Stimulated activated CD4-positive, alpha-beta T cell treated with anti-CD3 and anti-CD28 coated beads, TNF-alpha, amount 100 ng/mL, for 1 hour (primary cell): ENCODE results near the gene MMP28.

Experiments
- DNase-seq, 3 donors: peaks; one replicate each; pipeline ENCODE4 v3.0.0-alpha.2; 2020; ENCODE audit warnings: low read depth in 3 of 3, low spot score in 1 of 3

Gene MMP28

DNA sequence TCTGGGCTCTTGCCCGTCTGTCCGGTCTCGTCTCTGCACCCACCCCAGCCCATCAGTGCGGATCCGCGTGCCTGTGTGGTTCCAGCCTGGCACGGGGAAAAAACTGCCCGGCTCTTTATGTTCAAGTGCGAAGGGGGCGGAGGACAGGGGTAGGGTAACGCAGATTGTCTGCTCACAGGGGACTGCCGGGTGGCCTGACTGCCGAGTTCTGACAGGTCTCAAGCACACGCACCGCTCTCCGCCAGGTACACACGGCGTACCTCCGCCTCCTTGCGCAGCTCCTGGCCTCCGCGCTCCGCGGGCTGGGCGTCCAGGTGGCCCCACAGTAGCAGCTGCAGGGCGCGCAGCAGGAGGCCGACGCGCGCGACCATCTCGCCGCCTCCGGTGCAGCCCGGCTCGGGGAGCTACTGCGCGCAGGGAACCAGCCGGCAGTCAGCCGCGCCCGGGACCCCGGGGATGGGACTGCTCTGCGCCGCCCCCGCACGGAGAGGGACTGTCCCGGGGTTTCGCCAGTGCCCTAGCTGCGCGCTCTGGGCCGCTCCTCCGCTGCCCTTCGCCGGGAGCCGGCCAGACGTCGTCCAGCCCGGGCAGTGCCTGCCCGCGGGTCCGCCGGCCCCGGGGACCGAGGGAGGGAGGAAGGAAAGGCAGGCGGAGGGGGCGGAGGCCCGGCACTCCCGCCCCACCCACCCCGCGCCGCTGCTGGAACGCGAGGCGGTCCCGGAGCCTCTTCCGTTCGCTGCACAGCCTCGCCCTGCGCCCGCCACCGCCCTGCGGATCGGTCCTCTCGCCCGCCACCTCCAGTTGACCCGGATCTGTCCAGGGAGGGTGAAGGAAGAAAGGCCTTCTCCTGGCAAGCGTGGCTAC lies at the start of gene MMP28:
MMP28 (minus strand) TSS at position 635 of the 864 bp plus-strand sequence; CDS start at position 371, 264 bp downstream.
- DNase-seq = peak in 1 of 3 donors; percentile 28

GRCh38 chr17:35844547-35844946 lies 49.1 kb upstream of the MMP28 start:
- no peak for DNase-seq

- DNase-seq = no peak
These were observed 48.3 kb upstream of the MMP28 start for GRCh38 chr17:35843698-35844097.

DNA sequence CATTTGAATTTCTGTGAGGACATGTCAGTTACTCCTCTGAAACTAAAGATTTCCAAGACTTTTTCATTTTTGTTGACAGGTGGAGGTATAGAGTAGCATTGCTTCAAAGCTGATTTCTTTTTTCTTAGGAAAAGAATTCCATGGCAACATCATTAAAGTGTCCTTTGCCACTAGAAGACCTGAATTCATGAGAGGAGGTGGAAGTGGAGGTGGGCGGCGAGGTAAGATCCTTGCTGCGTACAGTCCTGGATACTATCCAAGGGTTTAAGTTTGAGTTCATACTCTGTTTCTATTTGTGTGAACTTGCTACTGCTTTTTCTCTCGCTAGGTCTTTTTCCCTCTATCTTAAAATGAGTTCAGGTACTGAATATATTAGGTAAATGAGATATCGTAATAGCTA lies 46.8 kb upstream of the MMP28 start:
- DNase-seq = no peak

- DNase-seq = no peak
These were observed 46.1 kb upstream of the MMP28 start for GRCh38 chr17:35841505-35841904.

- DNase-seq = no peak
These were observed 45.7 kb upstream of the MMP28 start for GRCh38 chr17:35841101-35841500.

DNA sequence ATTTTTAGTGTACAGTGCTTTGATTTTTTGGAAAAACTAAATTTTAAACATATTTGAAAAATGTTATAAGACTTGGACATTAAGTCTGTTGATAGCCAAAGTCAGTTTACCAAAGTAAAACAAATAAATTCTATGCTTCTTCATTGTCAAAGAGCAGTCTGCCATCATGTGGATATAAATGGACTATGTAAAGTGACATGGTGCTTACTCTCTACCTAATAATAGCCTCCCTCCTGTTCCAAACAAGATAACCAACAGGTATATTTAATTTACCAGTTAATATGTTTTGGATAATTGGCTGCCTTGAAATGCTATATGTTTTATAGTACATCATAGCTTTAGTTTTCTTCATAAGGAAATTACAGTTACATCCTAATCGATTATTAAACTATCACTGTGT lies 29.8 kb upstream of the MMP28 start:
- DNase-seq = no peak

DNA sequence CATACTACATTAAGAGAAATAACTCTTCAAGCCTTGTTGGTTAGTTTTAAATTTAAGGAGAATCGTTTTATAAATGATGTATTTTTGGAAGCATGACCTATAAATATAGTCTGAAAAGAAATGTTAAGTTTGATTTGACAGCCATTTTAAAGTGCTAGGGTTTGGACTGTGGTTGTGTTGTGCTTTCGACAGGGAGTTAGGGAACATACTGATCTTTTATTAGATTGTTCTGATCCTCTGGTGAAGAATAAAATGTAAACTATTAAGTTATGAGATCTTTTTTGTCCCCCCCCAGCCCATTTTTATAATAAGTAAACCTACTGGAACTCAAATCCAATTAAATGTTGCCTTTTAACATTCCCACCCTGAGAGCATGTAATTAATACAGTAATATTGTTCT lies 25.9 kb upstream of the MMP28 start:
- no peak for DNase-seq

GRCh38 chr17:35819455-35819854 lies 24.0 kb upstream of the MMP28 start:
- DNase-seq = no peak

DNA sequence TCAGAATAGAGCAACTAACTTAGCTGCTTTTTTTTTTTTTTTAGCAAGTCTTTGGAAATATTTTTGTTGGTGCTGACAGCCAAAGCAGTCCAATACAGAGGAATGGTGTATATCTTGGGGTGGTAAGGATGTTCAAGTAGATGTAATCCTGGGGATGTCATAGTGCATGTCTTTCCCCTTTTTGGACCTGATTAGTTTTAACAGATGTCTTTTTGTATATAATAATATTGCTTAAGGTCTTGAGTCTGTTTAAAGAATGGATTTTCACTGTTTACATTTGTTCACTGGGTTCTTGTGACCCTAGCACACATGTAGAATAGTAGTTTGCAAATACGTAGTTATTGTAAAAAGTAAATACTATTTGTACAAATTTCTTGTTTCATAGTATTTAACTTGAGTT lies 21.8 kb upstream of the MMP28 start:
- no peak for DNase-seq

DNA sequence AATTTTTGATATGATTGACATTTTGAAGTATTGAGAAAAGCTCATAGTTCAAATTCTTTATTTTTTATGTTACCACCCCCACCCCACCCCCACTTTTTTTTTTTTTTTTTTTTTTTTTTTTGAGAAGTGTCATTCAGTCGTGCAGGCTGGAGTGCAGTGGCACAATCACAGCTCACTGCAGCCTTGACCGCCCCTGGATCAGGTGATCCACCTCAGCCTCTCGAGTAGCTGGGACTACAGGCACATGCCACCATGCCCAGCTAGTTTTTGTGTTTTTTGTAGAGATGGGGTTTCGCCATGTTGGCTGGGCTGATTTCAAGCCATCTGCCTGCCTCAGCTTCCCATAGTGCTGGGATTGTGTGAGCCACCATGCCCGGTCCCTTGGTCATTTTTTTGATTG lies 21.3 kb upstream of the MMP28 start:
- DNase-seq = no peak

GRCh38 chr17:35812456-35812855 lies 17.0 kb upstream of the MMP28 start:
- DNase-seq = no peak

DNA sequence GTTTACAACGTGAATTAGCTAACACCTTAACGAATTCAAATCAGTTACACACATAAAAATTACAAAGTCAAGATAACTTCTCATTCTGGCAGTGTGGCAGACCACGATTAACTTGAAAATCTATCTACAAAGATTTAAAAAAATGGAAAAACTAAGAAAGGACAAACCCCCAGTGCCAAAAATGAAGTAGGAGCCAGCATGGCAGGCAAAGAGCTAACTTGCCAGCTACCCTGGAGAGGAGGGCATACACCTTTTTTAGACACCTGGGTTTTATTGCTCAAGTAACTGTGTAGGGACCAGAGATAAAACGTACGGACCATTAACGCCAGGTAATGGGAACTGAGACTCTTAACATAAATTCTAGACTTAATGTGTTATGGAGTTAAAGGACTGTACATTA lies 16.3 kb upstream of the MMP28 start:
- DNase-seq = no peak

- DNase-seq = no peak
These were observed 14.5 kb upstream of the MMP28 start for GRCh38 chr17:35809855-35810461.

- peak; percentile 84 to 90 (median 89) for DNase-seq
These were observed 13.8 kb upstream of the MMP28 start, which contains the start of gene TAF15 for GRCh38 chr17:35808962-35809854. Gene TAF15 (plus strand): TSS chr17:35809484. CDS start chr17:35809570, 86 bp downstream.

- DNase-seq = no peak
These were observed 13.0 kb upstream of the MMP28 start for GRCh38 chr17:35808240-35808961.

DNA sequence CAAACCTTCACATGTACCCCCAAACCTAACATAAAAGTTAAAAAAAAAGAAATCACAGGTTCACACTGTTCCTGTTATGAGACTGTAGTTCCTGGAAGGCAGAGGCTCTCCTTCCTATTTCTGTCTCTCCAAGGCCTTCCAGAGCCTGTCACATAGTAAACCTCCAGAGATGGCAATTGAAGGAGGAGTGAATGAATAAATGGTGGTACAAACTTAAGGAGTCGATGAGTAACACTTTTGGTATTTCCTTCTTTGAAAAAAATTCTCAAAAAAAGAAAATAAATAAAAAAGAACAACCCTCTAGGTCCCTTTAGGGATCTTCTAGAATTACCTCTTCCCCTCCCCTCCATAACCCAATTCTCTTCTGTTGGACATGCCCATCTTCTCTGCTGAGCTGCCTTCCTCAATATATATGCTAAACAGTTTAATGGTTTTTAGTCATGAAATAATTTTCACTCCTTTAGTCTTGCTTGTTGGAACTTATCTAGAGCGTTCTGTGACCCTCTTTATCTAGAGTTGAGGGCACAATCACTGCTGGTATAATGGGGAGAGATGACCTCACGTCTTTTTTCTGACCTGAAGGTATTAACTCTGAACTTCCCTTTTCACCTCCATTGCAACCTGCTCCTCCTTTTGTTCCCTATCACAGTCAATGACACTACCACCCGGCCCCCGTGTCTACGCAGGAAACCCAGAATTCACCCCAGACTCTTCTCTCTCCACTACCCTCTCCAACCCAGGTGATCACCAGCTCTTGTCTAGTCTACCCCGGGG lies 12.1 kb upstream of the MMP28 start:
- DNase-seq = no peak

DNA sequence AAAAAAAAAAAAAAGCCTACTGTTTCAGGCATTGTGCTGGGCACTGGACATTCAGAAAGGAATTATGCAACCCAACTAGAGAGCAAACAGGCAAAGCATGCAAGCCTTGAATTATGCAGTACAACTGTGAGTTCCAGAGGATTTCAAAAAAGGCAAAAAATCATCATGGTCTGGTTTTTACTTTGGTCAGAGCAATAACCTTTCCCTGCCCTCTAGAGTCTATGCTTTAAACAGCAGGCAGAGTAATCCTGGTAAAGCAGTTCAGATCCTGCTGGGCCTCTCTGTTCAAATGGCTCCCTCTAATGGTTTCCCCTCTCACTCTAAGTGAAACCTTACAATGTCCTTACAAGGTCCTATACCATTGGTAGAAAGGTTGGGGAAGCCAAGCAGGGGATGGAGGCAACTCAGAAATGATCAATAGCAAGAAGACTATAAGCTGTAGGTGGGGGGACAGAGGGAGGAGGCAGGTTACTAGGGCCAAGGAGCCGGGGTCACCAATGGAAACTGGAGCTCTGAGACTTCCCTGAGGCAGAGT lies 9.3 kb upstream of the MMP28 start:
- DNase-seq = peak in 1 of 3 donors; percentile 11

DNA sequence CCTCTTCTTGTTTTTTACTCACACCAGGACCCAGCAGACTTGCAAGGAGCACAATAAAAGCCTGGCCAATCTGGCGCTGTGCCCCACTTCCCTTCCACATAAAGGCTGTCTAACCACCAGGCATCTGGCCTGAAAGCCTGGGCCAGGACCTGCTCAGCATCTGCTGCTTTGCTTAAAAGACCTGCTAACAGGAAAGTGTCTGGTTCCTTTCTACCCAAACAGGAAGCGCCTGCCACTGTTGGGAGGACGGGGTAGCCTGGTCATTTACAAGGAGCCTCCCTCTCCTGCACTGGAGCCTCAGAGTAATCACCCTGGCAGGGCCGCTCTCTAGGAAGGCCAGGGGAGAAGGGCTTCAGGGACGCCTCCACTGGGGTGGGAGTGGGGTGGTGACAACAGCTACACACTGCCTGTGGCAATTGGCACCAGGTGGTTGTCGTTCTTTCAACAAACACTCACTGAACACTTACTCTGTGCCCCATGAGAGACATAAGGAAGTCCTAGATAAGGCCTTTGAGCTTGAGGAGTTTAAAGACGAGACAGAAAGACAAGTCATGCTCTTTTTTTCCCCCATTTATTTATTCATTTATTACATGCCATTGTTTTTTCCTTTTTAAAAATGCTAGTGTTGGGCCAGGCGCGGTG lies 6.3 kb upstream of the MMP28 start:
- DNase-seq = no peak
